ENCODE measurements around the gene HMGCL.

The HMGCL gene

GRCh38 chr1:23825762-23826522, 713 bp upstream of the HMGCL start (continued):
- peak; percentile 74 for TF ChIP-seq ZBTB17 (tag by site-specific recombination; IDR thresholded peaks at IDR 0.05)
- TF ChIP-seq ZNF639 (tag by site-specific recombination; IDR thresholded peaks at IDR 0.05), result no peak
- TF ChIP-seq ZNF18 (tag by site-specific recombination; IDR thresholded peaks at IDR 0.05), result no peak
- TF ChIP-seq ZNF830 (tag by site-specific recombination; IDR thresholded peaks at IDR 0.05; ENCODE audit: low read depth), result no peak

GRCh38 chr1:23824711-23825075, 536 bp downstream of the HMGCL start:
- ChIA-PET POLR2A (interaction anchor here (0.6 to 3.1 kb wide), 10 partner anchors 8 to 412 kb away, joined by 3 to 11 read pairs (median 4); partner anchors contain the start of genes GALE, PITHD1 and PNRC2), CTCF (interaction anchor here (0.7 to 5.7 kb wide), 6 partner anchors 11 to 92 kb away, joined by 3 to 80 read pairs (median 6); partner anchors contain the start of gene PITHD1)
- no peaks in the 10 kb centered on the region for H3K4me1 ChIP-seq (ENCODE audit: control insufficient read depth, insufficient read depth, low read length)
- H3K4me3 ChIP-seq (ENCODE audit: low read depth, low read length), result peak overlapping the region; percentile 97
- H3K36me3 ChIP-seq (ENCODE audit: control insufficient read depth in 2 of 2, insufficient read depth in 1 of 2, low read length in 2 of 2), result no peaks in the 10 kb centered on the region
- no peaks in the 10 kb centered on the region for H3K9me3 ChIP-seq (ENCODE audit: control insufficient read depth, insufficient read depth, low read depth, low read length)
- peak overlapping the region; percentile 57 for H3K27ac ChIP-seq (ENCODE audit: extremely low read depth, low read depth, low read length)
- TF ChIP-seq PRDM1 (tag by site-specific recombination; IDR thresholded peaks at IDR 0.05) (peak; percentile 91), ZNF76 (tag by site-specific recombination; IDR thresholded peaks at IDR 0.05; ENCODE audit: borderline replicate concordance, low read depth) (no peak)

GRCh38 chr1:23823767-23824166, 1.5 kb downstream of the HMGCL start:
- Histone ChIP-seq H3K4me1 (ENCODE audit: control insufficient read depth, insufficient read depth, low read length) (no peaks in the 10 kb centered on the region), H3K4me3 (ENCODE audit: low read depth, low read length) (no peak overlapping the region), H3K9me3 (ENCODE audit: control insufficient read depth, insufficient read depth, low read depth, low read length) (no peaks in the 10 kb centered on the region), H3K27ac (ENCODE audit: extremely low read depth, low read depth, low read length) (no peak overlapping the region), H3K36me3 (ENCODE audit: control insufficient read depth in 2 of 2, insufficient read depth in 1 of 2, low read length in 2 of 2) (peaks cover 0 to 3% of the 10 kb centered on the region in 2 experiments; a peak in 1 of 3 replicates)
- ChIA-PET POLR2A (interaction anchor here (2.0 to 3.1 kb wide), 2 partner anchors 13 to 24 kb away, joined by 11 read pairs; partner anchors contain the start of gene GALE), CTCF (interaction anchor here (1.0 to 5.7 kb wide), 3 partner anchors 10 to 45 kb away, joined by 5 to 80 read pairs (median 6); no protein-coding TSS in a partner anchor)
- TF ChIP-seq ZSCAN16 (tag by site-specific recombination; IDR thresholded peaks at IDR 0.05), result no peak
- no peak for TF ChIP-seq SETDB1 (IDR thresholded peaks at IDR 0.05; ENCODE audit: insufficient read length, low read length)
- TF ChIP-seq IKZF3 (tag by site-specific recombination; IDR thresholded peaks at IDR 0.05), result no peak
- no peak for TF ChIP-seq ZNF629 (tag by site-specific recombination; IDR thresholded peaks at IDR 0.05)
- TF ChIP-seq ZNF426 (tag by site-specific recombination; IDR thresholded peaks at IDR 0.05), result no peak
- no peak for TF ChIP-seq ZNF18 (tag by site-specific recombination; IDR thresholded peaks at IDR 0.05)
- no peak for TF ChIP-seq PRDM2 (tag by site-specific recombination; IDR thresholded peaks at IDR 0.05; ENCODE audit: borderline replicate concordance)
- TF ChIP-seq ZNF10 (tag by site-specific recombination; IDR thresholded peaks at IDR 0.05), result no peak

All from HEK293 (cell line).